Loucy (cell line): ENCODE results near the gene PTPRN2.

Source experiments
- H2AFZ ChIP-seq: fragments of 200-600 bp; sonication (generic); 2 replicates; pipeline ENCODE4 v1.6.0; 2016; ENCODE audit warnings: antibody characterized with exemption, mild to moderate bottlenecking, low read length, moderate library complexity
- H3F3A ChIP-seq: fragments of 200-600 bp; 2 replicates; pipeline ENCODE4 v1.6.0; 2016; ENCODE audit warnings: antibody characterized with exemption, low read depth, mild to moderate bottlenecking
- H3K27me3 ChIP-seq: fragments of 200-600 bp; sonication (generic); 2 replicates; pipeline ENCODE4 v1.6.1; 2014; ENCODE audit warnings: low read length, mild to moderate bottlenecking; ENCODE audit not compliant: insufficient read depth, poor library complexity, severe bottlenecking
- H3K36me3 ChIP-seq: fragments of 200-600 bp; sonication (generic); 2 replicates; pipeline ENCODE4 v1.6.1; 2016; ENCODE audit warnings: low read length; ENCODE audit not compliant: insufficient read depth
- H3K4me1 ChIP-seq: fragments of 200-600 bp; sonication (generic); 2 replicates; pipeline ENCODE4 v1.5.1; 2014; ENCODE audit warnings: low read length, mild to moderate bottlenecking; ENCODE audit not compliant: insufficient read depth, poor library complexity, severe bottlenecking
- H3K4me2 ChIP-seq: fragments of 200-600 bp; sonication (generic); 2 replicates; pipeline ENCODE4 v1.6.0; 2014; ENCODE audit warnings: antibody characterized with exemption, low read length, low read depth, mild to moderate bottlenecking; ENCODE audit not compliant: poor library complexity, severe bottlenecking
- H3K4me3 ChIP-seq: fragments of 200-600 bp; sonication (generic); 2 replicates; pipeline ENCODE4 v1.5.1; 2014; ENCODE audit warnings: low read length, mild to moderate bottlenecking, mixed read lengths; ENCODE audit not compliant: poor library complexity, severe bottlenecking
- H3K79me2 ChIP-seq: fragments of 200-600 bp; sonication (generic); 2 replicates; pipeline ENCODE4 v1.6.1; 2014; ENCODE audit warnings: low read length; ENCODE audit not compliant: insufficient read depth
- H3K9ac ChIP-seq: fragments of 200-600 bp; sonication (generic); 2 replicates; pipeline ENCODE4 v1.6.0; 2014; ENCODE audit warnings: mild to moderate bottlenecking, low read depth, low read length, moderate library complexity; ENCODE audit not compliant: poor library complexity, severe bottlenecking
- H3K9me2 ChIP-seq: fragments of 200-600 bp; sonication (generic); replicated peaks from 2 replicates; pipeline ENCODE4 v1.6.1; 2016; ENCODE audit warnings: low read depth, low read length, mixed read lengths
- H3K9me3 ChIP-seq: fragments of 200-600 bp; sonication (generic); 2 replicates; pipeline ENCODE4 v1.6.1; 2014; ENCODE audit warnings: mild to moderate bottlenecking, antibody characterized with exemption, low read length, low read depth; ENCODE audit not compliant: insufficient read depth
- H4K20me1 ChIP-seq: fragments of 200-600 bp; sonication (generic); 2 replicates; pipeline ENCODE4 v1.6.0; 2014; ENCODE audit warnings: antibody characterized with exemption, low read length, mild to moderate bottlenecking; ENCODE audit not compliant: insufficient read depth, poor library complexity, severe bottlenecking
- EZH2phosphoT487 ChIP-seq: fragments of 200-600 bp; IDR thresholded peaks from 2 replicates; pipeline ENCODE4 v1.6.1; 2018; ENCODE audit warnings: antibody characterized with exemption, mild to moderate bottlenecking, moderate library complexity, borderline replicate concordance
- TF ChIP-seq, protein P1 (sequence below): fragments of 200-600 bp; sonication (generic); conservative IDR thresholded peaks from 2 replicates; pipeline ENCODE4 v1.5.1; 2014; ENCODE audit warnings: mild to moderate bottlenecking, antibody characterized with exemption, low read length

PTPRN2 gene

DNA sequence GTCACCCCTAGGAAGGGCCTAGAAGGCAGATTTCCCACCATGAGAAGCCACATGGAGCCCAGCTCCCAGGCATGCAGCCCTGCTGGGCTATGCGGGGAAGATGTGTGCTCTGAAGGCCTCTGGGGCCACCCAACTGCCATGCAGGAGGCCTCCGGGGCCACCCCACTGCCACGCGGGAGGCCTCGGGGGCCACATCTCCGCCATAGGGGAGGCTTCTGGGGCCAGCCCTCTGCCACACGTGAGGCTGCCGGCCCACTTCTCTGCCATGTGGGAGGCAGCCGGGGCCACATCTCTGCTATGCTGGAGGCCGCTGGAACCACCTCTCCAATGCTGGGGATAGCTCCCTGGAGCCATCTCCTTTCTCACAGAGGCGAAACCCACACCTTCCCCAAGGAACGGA is 799.0 kb downstream of the PTPRN2 start:
- Histone ChIP-seq H3K9me3 (peaks cover 3% of the 10 kb centered on the region; the same call in 1 of the 2 replicates), H4K20me1 (no peaks in the 10 kb centered on the region), H3K27me3 (no peaks in the 10 kb centered on the region), H3K4me1 (no peaks in the 10 kb centered on the region), H3K4me3 (no peak overlapping the region), H3F3A (no peaks in the 10 kb centered on the region), H3K9me2 (no peaks in the 10 kb centered on the region), H3K79me2 (no peaks in the 10 kb centered on the region), H3K9ac (no peak overlapping the region), H3K4me2 (no peak overlapping the region), H2AFZ (no peak overlapping the region), H3K36me3 (no peaks in the 10 kb centered on the region)
- no peak for TF ChIP-seq EZH2phosphoT487
- TF ChIP-seq, protein P1, sequence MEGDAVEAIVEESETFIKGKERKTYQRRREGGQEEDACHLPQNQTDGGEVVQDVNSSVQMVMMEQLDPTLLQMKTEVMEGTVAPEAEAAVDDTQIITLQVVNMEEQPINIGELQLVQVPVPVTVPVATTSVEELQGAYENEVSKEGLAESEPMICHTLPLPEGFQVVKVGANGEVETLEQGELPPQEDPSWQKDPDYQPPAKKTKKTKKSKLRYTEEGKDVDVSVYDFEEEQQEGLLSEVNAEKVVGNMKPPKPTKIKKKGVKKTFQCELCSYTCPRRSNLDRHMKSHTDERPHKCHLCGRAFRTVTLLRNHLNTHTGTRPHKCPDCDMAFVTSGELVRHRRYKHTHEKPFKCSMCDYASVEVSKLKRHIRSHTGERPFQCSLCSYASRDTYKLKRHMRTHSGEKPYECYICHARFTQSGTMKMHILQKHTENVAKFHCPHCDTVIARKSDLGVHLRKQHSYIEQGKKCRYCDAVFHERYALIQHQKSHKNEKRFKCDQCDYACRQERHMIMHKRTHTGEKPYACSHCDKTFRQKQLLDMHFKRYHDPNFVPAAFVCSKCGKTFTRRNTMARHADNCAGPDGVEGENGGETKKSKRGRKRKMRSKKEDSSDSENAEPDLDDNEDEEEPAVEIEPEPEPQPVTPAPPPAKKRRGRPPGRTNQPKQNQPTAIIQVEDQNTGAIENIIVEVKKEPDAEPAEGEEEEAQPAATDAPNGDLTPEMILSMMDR: no peak

DNA sequence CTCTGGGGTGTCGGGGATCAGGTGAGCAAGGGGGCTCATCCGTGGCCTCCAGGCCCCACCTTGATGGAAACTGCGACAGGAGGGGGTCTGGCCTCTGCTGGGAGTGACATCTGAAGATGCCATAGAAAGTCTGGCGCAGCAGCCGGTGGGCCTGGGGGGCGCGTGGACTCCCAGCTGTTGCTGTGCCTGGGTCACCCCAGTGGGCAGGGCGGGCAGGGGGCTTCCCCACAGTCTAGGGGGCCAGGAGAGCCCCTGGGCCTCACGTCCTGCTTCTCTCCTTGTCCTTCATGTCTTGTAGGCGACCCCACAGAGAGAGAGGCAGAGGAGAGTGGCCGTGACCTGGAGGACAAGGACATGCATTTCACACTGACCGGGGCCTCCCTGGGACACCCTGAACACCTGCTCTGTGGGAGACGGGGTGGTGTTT is 800.3 kb downstream of the PTPRN2 start:
- H3F3A ChIP-seq: no peaks in the 10 kb centered on the region
- no peak for TF ChIP-seq EZH2phosphoT487
- TF ChIP-seq, protein P1: no peak
- no peak overlapping the region for H3K4me2 ChIP-seq
- no peaks in the 10 kb centered on the region for H3K4me1 ChIP-seq
- H4K20me1 ChIP-seq: no peaks in the 10 kb centered on the region
- no peaks in the 10 kb centered on the region for H3K9me2 ChIP-seq
- H2AFZ ChIP-seq: no peak overlapping the region
- peaks cover 3% of the 10 kb centered on the region; the same call in 1 of the 2 replicates for H3K9me3 ChIP-seq
- H3K36me3 ChIP-seq: no peaks in the 10 kb centered on the region
- no peak overlapping the region for H3K9ac ChIP-seq
- H3K27me3 ChIP-seq: no peaks in the 10 kb centered on the region
- no peaks in the 10 kb centered on the region for H3K79me2 ChIP-seq
- no peak overlapping the region for H3K4me3 ChIP-seq

DNA sequence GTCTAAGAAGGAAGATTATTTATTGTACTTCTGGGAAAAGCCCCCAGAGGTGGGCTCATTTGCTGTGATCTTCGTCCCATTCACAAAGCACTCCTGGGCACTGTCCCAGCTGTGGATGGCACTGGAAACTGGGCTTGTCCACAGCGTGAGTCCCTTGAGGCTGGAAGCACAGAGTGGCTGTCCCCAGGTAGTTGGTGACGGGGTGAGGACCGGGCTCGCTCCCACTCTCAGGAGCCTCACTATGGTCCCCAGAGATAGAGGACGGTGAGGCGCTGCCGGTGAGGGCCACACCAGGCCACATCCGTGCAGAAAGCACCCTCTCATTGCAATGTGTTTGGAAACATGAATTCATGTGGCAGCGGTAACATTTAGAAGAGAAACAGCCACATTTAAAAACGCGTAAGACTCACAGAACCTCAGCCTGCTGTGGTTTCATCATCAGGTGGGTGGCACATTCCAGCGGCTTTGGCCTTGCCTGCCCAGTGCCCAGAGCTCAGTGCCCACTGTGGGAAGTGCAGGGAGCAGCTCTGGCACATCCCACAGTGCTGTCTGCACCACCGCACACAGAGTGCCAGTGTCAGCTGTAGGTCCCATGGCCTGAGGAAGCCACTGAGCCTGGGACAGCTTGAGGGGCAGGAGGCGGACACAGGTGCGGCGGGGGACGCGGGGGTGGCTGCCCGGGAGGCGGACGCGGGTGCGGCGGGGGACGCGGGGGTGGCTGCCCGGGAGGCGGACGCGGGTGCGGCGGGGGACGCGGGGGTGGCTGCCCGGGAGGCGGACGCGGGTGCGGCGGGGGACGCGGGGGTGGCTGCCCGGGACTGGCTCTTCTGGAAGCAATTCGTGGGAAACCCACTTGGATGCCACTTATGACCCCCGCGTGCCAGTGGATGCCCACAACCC is 801.0 kb downstream of the PTPRN2 start:
- no peaks in the 10 kb centered on the region for H4K20me1 ChIP-seq
- no peak overlapping the region for H3K9ac ChIP-seq
- H3K27me3 ChIP-seq: no peaks in the 10 kb centered on the region
- H2AFZ ChIP-seq: no peak overlapping the region
- H3K36me3 ChIP-seq: no peaks in the 10 kb centered on the region
- no peak overlapping the region for H3K4me3 ChIP-seq
- no peaks in the 10 kb centered on the region for H3F3A ChIP-seq
- H3K79me2 ChIP-seq: no peaks in the 10 kb centered on the region
- TF ChIP-seq, protein P1: no peak
- TF ChIP-seq EZH2phosphoT487: no peak
- peaks cover 3% of the 10 kb centered on the region; the same call in 1 of the 2 replicates for H3K9me3 ChIP-seq
- H3K4me2 ChIP-seq: no peak overlapping the region
- no peaks in the 10 kb centered on the region for H3K9me2 ChIP-seq
- no peaks in the 10 kb centered on the region for H3K4me1 ChIP-seq
